GM18861 (cell line): ENCODE measurements around the gene PACS1.
A peak's percentile ranks its signal among the peaks of the same experiment; 100 is the strongest.

Experiments
- ATAC-seq: cut with Tn5 transposase; IDR thresholded peaks from one replicate; pipeline ENCODE4 v1.9.1; 2021; ENCODE audit not compliant: unreplicated experiment

PACS1 gene

DNA sequence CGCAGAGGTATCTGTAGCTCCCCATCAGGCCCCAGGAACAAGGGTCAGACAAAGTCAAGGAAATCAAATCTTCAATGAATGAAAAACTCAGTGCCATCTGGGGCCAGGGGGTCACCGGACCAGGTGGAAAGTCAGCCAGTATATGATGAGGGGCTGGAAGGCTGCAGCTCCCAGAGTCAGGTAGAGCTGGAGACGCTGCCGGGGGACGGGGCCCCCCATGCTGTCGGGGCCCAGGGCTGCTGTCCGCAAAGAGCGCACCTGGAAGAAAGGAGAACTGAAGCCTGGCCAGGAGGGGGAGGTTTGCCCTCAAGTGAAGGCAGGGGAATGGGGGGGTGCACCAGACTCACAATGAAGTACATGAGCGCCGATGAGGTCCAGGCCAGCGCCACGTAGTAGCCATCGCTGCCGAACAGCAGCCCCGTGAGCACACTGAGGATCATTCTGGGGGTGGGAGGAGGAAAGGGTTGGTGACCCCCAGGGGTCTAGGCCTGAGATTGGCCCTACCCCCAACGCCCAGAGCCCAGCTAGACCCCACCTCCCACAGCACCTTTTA is 214.5 kb downstream of the PACS1 start:
- no peak for ATAC-seq

DNA sequence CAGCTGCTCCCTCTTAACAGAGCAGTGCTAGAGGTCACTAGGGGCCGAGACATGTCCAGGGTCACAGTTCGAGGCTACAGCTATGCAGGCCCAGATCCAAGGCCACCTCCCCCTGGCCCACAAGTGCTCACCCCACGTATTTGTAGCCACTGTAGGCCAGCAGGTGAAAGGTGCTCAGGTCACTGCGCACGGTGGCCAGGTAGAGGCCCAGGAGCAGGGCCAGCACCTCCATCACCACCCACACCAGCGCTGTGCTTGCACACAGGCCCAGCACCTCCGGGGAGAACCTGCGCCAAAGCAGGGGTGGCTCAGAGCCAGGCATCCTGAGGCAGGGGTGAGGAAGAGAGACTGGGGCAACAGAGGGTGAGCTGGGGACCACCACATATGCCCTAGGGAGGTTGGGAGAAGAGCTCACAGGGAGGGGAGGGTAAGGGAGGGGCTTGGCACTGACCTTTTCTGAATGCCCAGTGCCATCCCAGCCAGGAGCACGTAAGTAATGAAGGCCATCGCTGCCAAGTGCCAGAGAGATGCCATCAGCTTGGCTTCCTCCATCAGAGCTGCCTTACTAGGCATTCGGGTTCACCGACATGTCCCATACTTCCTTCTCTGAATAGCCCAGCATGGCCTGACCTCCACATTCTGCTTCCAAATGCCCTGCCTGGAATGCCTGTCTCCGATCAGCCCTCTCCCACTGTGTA is 215.3 kb downstream of the PACS1 start:
- ATAC-seq, result no peak

- ATAC-seq, result no peak
Observed at GRCh38 chr11:66286699-66287098, 216.6 kb downstream of the PACS1 start.

GRCh38 chr11:66287211-66287888 is 217.3 kb downstream of the PACS1 start:
- ATAC-seq, result no peak

GRCh38 chr11:66287889-66288670 is 218.0 kb downstream of the PACS1 start:
- ATAC-seq, result no peak

DNA sequence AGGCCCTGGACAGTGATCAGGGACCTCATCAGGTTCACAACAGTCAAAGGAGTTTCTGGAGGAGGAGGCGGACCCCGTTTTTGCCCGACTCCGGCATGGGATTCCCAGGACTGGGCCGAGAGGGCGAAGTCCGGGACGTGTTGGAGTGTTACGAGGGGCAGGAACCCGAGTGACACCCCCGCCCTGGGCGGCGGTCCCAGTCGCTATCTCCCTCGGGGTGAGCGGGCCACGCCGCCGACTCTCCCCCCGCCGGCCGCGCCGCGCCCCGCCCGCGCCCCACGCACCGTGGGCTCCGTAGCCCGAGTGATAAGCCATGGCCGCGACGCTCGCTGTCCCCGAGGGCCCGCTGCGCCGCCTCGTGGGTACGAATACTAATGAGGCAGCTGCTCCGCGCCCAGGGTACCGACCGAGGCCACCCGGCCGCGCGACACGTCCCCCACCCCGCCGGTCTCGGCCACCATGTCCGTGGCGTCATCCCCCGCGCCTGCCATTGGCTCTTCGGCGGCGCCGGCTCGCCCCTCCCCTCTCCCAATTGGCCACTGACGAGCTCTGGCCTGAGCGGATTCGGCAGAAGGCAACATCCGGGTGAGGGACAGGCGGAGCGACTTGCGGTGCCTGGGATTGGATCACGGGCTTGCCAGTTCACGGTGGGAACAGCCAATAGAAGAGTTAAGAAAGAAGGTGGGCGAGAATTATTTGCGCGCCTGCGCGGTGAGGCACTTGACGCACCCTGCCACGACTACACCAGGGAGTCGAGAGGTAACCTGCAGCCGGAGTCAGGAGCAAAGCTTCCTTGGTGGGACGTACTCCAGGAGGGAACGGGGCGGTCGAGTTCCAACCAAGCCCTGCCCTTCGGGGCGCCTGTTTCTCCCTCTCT is 218.8 kb downstream of the PACS1 start, which contains the start of gene YIF1A:
YIF1A (minus strand) TSS at position 473 of the 877 bp plus-strand sequence; CDS start at position 315, 158 bp downstream.
- peak; percentile 86 for ATAC-seq

DNA sequence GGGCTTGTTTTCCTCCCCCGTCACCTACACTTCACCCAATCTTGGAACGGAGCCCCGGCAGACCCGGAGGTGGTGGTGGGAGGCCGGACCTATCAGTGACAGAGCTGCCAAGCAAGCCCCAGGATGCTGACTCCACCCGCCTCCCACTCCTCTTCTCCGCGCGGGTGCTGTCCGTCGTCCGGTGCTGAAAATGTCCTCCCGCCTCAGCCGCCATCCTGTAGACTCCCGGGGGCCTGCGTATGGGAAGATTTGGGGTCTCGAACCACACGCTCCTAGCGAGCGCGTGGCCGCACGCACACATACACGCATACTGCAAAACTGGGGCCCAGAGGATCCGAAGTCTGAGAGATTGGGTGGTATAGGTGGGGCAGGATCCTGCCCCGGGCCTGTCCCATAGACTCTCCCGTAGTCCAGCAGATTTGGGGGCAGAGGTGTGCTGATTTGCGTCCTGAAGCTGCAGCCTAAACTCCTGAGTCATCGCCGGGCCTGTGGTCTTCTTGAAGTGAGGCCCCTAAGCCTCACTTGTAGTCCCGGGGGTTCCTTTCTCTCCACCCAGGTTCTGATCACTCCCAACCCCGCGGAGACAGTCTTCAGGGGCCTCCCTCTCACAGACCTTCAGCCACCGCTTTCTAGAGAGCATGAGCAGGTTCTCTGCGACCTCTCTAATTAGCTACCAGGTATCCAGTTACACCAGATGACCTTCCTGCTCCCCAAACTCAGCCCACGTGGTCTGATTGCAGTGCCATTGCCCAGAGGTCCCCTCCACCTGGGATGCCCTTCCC is 219.7 kb downstream of the PACS1 start:
- peak; percentile 13 for ATAC-seq

DNA sequence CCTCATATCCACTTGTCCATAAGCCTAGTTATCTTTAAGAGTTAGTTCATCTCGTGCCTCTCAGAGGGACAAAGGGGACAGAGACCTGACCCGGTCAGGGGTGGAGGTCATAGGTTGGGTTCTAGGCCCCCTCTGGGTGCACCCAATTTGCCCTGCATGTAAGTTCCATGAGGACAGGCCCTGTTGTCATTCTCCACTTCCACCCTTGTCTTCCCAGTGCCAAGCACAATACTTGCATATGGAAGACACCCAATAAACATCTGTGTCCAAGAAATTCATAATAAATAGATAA is 220.2 kb downstream of the PACS1 start:
- ATAC-seq, result no peak

GRCh38 chr11:66291303-66291705 is 221.2 kb downstream of the PACS1 start:
- ATAC-seq, result no peak

- ATAC-seq, result no peak
Observed at GRCh38 chr11:66291706-66292542, 221.9 kb downstream of the PACS1 start, which contains the start of gene TMEM151A. TMEM151A (plus strand) TSS chr11:66291894; CDS start chr11:66292014, 120 bp downstream.

GRCh38 chr11:66292543-66293332 is 222.7 kb downstream of the PACS1 start:
- no peak for ATAC-seq

GRCh38 chr11:66293352-66293751 is 223.3 kb downstream of the PACS1 start:
- no peak for ATAC-seq

DNA sequence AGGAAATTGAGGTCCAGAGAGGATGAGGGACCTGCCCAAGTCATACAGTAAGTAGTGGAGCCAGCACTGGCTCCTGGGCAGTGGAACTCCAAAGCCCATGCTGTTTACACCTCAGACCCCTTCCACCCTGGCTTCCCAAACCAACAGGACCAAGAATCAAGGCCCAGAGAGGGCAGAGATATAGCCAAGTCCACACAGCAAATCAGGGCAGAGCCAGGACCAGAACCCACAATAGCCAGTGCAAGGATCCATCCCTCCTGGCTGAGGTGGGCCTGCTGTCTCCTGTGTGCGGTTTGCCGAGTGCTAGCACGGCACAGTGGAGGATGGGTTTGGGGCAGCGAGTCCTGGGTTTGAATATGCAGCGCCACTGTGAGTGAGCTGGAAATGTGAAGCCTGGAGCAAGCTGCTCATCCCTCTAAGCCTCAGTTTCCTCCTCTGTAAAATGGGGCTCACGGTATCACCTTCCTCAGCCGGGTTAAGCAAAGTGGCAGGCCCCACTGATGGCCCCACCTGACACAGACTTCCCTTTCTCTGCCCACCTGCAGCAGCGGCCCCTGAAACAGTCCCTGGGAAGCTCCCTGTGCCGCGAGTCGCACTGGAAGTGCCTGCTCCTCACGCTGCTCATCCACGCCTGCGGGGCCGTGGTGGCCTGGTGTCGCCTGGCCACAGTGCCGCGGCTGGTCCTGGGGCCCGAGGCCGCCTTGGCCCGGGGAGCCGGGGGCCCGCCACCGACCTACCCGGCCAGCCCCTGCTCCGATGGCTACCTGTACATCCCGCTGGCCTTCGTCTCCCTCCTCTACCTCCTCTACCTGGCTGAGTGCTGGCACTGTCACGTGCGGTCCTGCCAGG is 223.9 kb downstream of the PACS1 start:
- ATAC-seq, result no peak
